Smooth muscle cell (in vitro differentiated cells): ENCODE data around the gene OR52M1. TPM values are rescaled to one million over a fixed set of nuclear protein-coding genes. Genes with fewer than 3 reads are reported as not detected.

Source experiments
- DNase-seq: peaks from one replicate; lab custom pipeline; 2025; ENCODE audit not compliant: unreplicated experiment; lab: John Stamatoyannopoulos, UW
- H2AFZ ChIP-seq: fragments of 200-600 bp; sonication (generic); 2 replicates; pipeline ENCODE4 v1.6.0; 2016; ENCODE audit warnings: antibody characterized with exemption, low read depth, mild to moderate bottlenecking
- H3F3A ChIP-seq: fragments of 200-600 bp; sonication (generic); 2 replicates; pipeline ENCODE4 v1.6.0; 2017; ENCODE audit warnings: antibody characterized with exemption, low read depth
- H3K27ac ChIP-seq: fragments of 200-600 bp; sonication (generic); 2 replicates; pipeline ENCODE4 v1.5.1; 2016; ENCODE audit warnings: low read depth, mild to moderate bottlenecking
- H3K27me3 ChIP-seq: fragments of 200-600 bp; sonication (generic); 2 replicates; pipeline ENCODE4 v1.6.1; 2016; ENCODE audit warnings: low read depth, mild to moderate bottlenecking
- H3K36me3 ChIP-seq: fragments of 200-600 bp; sonication (generic); 2 replicates; pipeline ENCODE4 v1.5.1; 2016; ENCODE audit warnings: low read depth
- H3K4me1 ChIP-seq: fragments of 200-600 bp; sonication (generic); 2 replicates; pipeline ENCODE4 v1.5.1; 2016; ENCODE audit warnings: low read depth
- H3K4me2 ChIP-seq: fragments of 200-600 bp; sonication (generic); 2 replicates; pipeline ENCODE4 v1.6.0; 2016; ENCODE audit warnings: mild to moderate bottlenecking
- H3K4me3 ChIP-seq: fragments of 200-600 bp; sonication (generic); 2 replicates; pipeline ENCODE4 v1.5.1; 2016; ENCODE audit warnings: mild to moderate bottlenecking
- H3K79me2 ChIP-seq: fragments of 200-600 bp; sonication (generic); 2 replicates; pipeline ENCODE4 v1.6.0; 2016; ENCODE audit warnings: low read depth, mild to moderate bottlenecking
- H3K9ac ChIP-seq: fragments of 200-600 bp; sonication (generic); 2 replicates; pipeline ENCODE4 v1.6.0; 2016; ENCODE audit warnings: low read depth
- H3K9me3 ChIP-seq: fragments of 200-600 bp; sonication (generic); replicated peaks from 2 replicates; pipeline ENCODE4 v1.5.1; 2016; ENCODE audit warnings: low read depth
- H4K20me1 ChIP-seq: fragments of 200-600 bp; sonication (generic); 2 replicates; pipeline ENCODE4 v1.6.0; 2016; ENCODE audit warnings: low read depth
- CTCF ChIP-seq: fragments of 200-600 bp; sonication (generic); IDR thresholded peaks from 2 replicates; pipeline ENCODE4 v1.5.1; 2017; ENCODE audit warnings: borderline replicate concordance, mild to moderate bottlenecking, antibody characterized with exemption; ENCODE audit not compliant: insufficient read depth, poor library complexity, severe bottlenecking
- WGBS: methylation state at CpG from one replicate; pipeline ENCODE4 v1.1.7; 2016; ENCODE audit warnings: low lambda C conversion rate; 5-methylcytosine and 5-hydroxymethylcytosine counted together
- polyA plus RNA-seq: library from polyadenylated mRNA; unstranded; fragments of >200 nt; fragmentation: Nextera tagmentation; extraction: Ambion mirVana; gene quantifications from 2 replicates; pipeline ENCODE4 v1.2.1, GENCODE V29; 2016
- total RNA-seq: library from RNA; depleted of rRNA; stranded (reverse); fragments of >200 nt; gene quantifications from 2 replicates; pipeline ENCODE4 v1.2.3, GENCODE V29; 2014

OR52M1 gene
- total and polyA plus RNA-seq, 2 experiments from 2014 or later = not detected

- Histone ChIP-seq H3F3A (no peaks in the 10 kb centered on the region), H3K36me3 (no peaks in the 10 kb centered on the region)
Observed at GRCh38 chr11:4577761-4578160, 32.8 kb downstream of the OR52M1 start.

GRCh38 chr11:4578624-4579023 is 33.6 kb downstream of the OR52M1 start:
- H3K27me3 ChIP-seq = peaks cover 5% of the 10 kb centered on the region
- H3K4me1 ChIP-seq = no peaks in the 10 kb centered on the region
- no peak overlapping the region for H3K4me2 ChIP-seq
- H3K9me3 ChIP-seq = no peaks in the 10 kb centered on the region
- 83% methylated on average over 6 of the region's 6 CpGs for WGBS
- H3K79me2 ChIP-seq = no peaks in the 10 kb centered on the region
- no peak overlapping the region for H2AFZ ChIP-seq
- no peaks in the 10 kb centered on the region for H3F3A ChIP-seq
- no peak overlapping the region for H3K4me3 ChIP-seq
- H3K36me3 ChIP-seq = no peaks in the 10 kb centered on the region
- H3K27ac ChIP-seq = no peak overlapping the region
- DNase-seq = no peak
- no peak overlapping the region for H3K9ac ChIP-seq
- no peak for TF ChIP-seq CTCF
- no peaks in the 10 kb centered on the region for H4K20me1 ChIP-seq

More at GRCh38 chr11:4577761-4578160, 32.8 kb downstream of the OR52M1 start:
- Histone ChIP-seq H3K4me1 (no peaks in the 10 kb centered on the region), H3K9me3 (no peaks in the 10 kb centered on the region), H3K9ac (no peak overlapping the region), H3K79me2 (no peaks in the 10 kb centered on the region), H4K20me1 (no peaks in the 10 kb centered on the region), H3K4me2 (no peak overlapping the region), H3K27ac (no peak overlapping the region), H3K4me3 (no peak overlapping the region), H3K27me3 (no peaks in the 10 kb centered on the region), H2AFZ (no peak overlapping the region)
- TF ChIP-seq CTCF = no peak
- WGBS = 88% methylated on average over 2 of the region's 2 CpGs
- DNase-seq = no peak

GRCh38 chr11:4580124-4580523 is 35.1 kb downstream of the OR52M1 start:
- Histone ChIP-seq H3K36me3 (no peaks in the 10 kb centered on the region), H3K27me3 (peaks cover 9% of the 10 kb centered on the region), H3K4me1 (no peaks in the 10 kb centered on the region), H2AFZ (no peak overlapping the region), H3K9ac (no peak overlapping the region), H3K4me3 (no peak overlapping the region), H3F3A (no peaks in the 10 kb centered on the region), H3K79me2 (no peaks in the 10 kb centered on the region), H3K4me2 (no peak overlapping the region), H3K27ac (no peak overlapping the region), H3K9me3 (no peaks in the 10 kb centered on the region), H4K20me1 (no peaks in the 10 kb centered on the region)
- no peak for TF ChIP-seq CTCF
- DNase-seq = no peak
- WGBS = 96% methylated on average over 1 of the region's 1 CpG

- Histone ChIP-seq H3F3A (no peaks in the 10 kb centered on the region), H3K9me3 (no peaks in the 10 kb centered on the region), H3K36me3 (no peaks in the 10 kb centered on the region), H3K4me1 (no peaks in the 10 kb centered on the region), H3K27me3 (peaks cover 9% of the 10 kb centered on the region), H3K79me2 (no peaks in the 10 kb centered on the region), H3K4me2 (no peak within 1 kb of the TSS), H3K9ac (no peak within 1 kb of the TSS), H3K4me3 (no peak within 1 kb of the TSS), H3K27ac (no peak within 1 kb of the TSS), H2AFZ (no peak within 1 kb of the TSS), H4K20me1 (no peaks in the 10 kb centered on the region)
- no peak for DNase-seq
- TF ChIP-seq CTCF = no peak
Observed at GRCh38 chr11:4581443-4581842, 36.5 kb downstream of the OR52M1 start, which contains the start of gene OR52I2. TSS of gene OR52I2 (plus strand) at chr11:4581743.
